Gastroesophageal sphincter (tissue), 3 donors: ENCODE measurements around the gene BBC3.

Source experiments
- EP300 ChIP-seq: sonication (generic); formaldehyde crosslinking; IDR thresholded peaks from one replicate; pipeline ENCODE4 v1.6.1; 2017; ENCODE audit warnings: antibody characterized with exemption, mild to moderate bottlenecking
- POLR2A ChIP-seq, 2 donors: fragments of 450-650 bp; IDR thresholded peaks; one replicate each; pipeline ENCODE4 v1.6.1; 2017; ENCODE audit warnings: antibody characterized with exemption in 2 of 2, mild to moderate bottlenecking in 2 of 2, moderate library complexity in 1 of 2
- POLR2AphosphoS5 ChIP-seq: sonication (generic); formaldehyde crosslinking; IDR thresholded peaks from one replicate; pipeline ENCODE4 v1.6.1; 2017; ENCODE audit warnings: antibody characterized with exemption
- TF ChIP-seq, protein P1 (sequence below), 4 experiments: fragments of 200-600 bp in 2 of 4; fragments of 450-650 bp in 2 of 4; sonication (generic) in 1 of 4; IDR thresholded peaks; one replicate each; pipeline ENCODE4 v1.5.1; 2017 to 2019; ENCODE audit warnings: antibody characterized with exemption in 4 of 4, mild to moderate bottlenecking in 2 of 4, moderate library complexity in 2 of 4

DNA sequence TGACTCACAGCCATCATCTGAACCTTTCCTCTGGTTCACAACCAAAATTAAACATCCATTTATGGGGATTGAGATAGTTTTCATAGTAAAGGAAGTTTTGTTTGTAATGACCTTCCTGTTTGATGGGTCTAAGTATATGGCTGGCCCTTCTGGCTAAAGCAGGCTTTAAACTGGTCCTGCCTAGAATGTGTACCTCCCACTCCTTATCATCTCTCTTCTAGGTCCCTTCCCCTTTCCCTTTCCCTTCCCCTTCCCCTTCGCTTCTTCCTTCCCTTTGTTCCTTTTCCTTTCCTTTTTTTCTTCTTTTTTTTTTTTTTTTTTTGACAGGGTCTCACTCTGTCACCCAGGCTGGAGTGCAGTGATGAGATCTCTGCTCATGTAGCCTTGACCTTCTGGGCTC, 35.6 kb downstream of the BBC3 start:
- no peak for TF ChIP-seq POLR2AphosphoS5
- TF ChIP-seq POLR2A (IDR thresholded peaks at IDR 0.05): no peak
- TF ChIP-seq, protein P1, sequence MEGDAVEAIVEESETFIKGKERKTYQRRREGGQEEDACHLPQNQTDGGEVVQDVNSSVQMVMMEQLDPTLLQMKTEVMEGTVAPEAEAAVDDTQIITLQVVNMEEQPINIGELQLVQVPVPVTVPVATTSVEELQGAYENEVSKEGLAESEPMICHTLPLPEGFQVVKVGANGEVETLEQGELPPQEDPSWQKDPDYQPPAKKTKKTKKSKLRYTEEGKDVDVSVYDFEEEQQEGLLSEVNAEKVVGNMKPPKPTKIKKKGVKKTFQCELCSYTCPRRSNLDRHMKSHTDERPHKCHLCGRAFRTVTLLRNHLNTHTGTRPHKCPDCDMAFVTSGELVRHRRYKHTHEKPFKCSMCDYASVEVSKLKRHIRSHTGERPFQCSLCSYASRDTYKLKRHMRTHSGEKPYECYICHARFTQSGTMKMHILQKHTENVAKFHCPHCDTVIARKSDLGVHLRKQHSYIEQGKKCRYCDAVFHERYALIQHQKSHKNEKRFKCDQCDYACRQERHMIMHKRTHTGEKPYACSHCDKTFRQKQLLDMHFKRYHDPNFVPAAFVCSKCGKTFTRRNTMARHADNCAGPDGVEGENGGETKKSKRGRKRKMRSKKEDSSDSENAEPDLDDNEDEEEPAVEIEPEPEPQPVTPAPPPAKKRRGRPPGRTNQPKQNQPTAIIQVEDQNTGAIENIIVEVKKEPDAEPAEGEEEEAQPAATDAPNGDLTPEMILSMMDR (IDR thresholded peaks at IDR 0.05): no peak
- TF ChIP-seq EP300: no peak
